Caco-2 (cell line): ENCODE results near the gene ADAMTS19. TPM values are rescaled to one million over a fixed set of nuclear protein-coding genes. Genes with fewer than 3 reads are reported as not detected.

Experiments
- BruUV-seq: library from RNA; stranded (reverse); fragments of 400-500 nt; replicated peaks from 2 replicates; lab custom pipeline; 2021; lab: Mats Ljungman, UMichigan
- CTCF ChIA-PET: fragments of 300-600 bp; sonication (Branson Sonifier 250); formaldehyde crosslinking; loops from one replicate; lab custom pipeline; 2022; ENCODE audit warnings: antibody characterized with exemption; lab: Charles Lee
- POLR2A ChIA-PET: fragments of 300-600 bp; sonication (Branson Sonifier 250); formaldehyde crosslinking; loops from one replicate; lab custom pipeline; 2022; ENCODE audit warnings: antibody characterized with exemption; lab: Charles Lee
- DNase-seq, 2 experiments: peaks; one replicate each; pipeline versions ENCODE4 v3.0.0 to v3.0.0-alpha.2; 2020 to 2022
- H3K27me3 ChIP-seq: replicated peaks from 2 replicates; pipeline ENCODE4 v1.6.0; 2011; ENCODE audit warnings: low read length; ENCODE audit not compliant: control insufficient read depth, insufficient read depth
- H3K36me3 ChIP-seq: 2 replicates; pipeline ENCODE4 v1.5.1; 2011; ENCODE audit warnings: low read length; ENCODE audit not compliant: control insufficient read depth, insufficient read depth
- H3K4me1 ChIP-seq: fragments of 250-450 bp; sonication (Bioruptor Pico); 2 replicates; pipeline ENCODE4 v1.5.1; 2020; ENCODE audit warnings: mild to moderate bottlenecking
- H3K4me3 ChIP-seq: 2 replicates; pipeline ENCODE4 v1.5.1; 2011; ENCODE audit warnings: low read depth, mild to moderate bottlenecking, control low read depth, low read length
- H3K9me3 ChIP-seq: fragments of 250-450 bp; sonication (Bioruptor Pico); 2 replicates; pipeline ENCODE4 v1.5.1; 2020; ENCODE audit warnings: mild to moderate bottlenecking, moderate library complexity
- H3K27ac Mint-ChIP-seq: one replicate; pipeline ENCODE4 v1.8.0; 2022; ENCODE audit warnings: mixed read lengths; ENCODE audit not compliant: unreplicated experiment
- H3K27me3 Mint-ChIP-seq: one replicate; pipeline ENCODE4 v1.8.0; 2022; ENCODE audit warnings: mixed read lengths; ENCODE audit not compliant: insufficient read depth, unreplicated experiment
- H3K36me3 Mint-ChIP-seq: one replicate; pipeline ENCODE4 v1.8.0; 2022; ENCODE audit warnings: mild to moderate bottlenecking, mixed read lengths; ENCODE audit not compliant: insufficient read depth, unreplicated experiment
- H3K4me1 Mint-ChIP-seq: one replicate; pipeline ENCODE4 v1.8.0; 2022; ENCODE audit warnings: low read depth, mixed read lengths; ENCODE audit not compliant: unreplicated experiment
- H3K4me3 Mint-ChIP-seq: one replicate; pipeline ENCODE4 v1.8.0; 2022; ENCODE audit warnings: mild to moderate bottlenecking, moderate library complexity, mixed read lengths; ENCODE audit not compliant: unreplicated experiment
- H3K9me3 Mint-ChIP-seq: one replicate; pipeline ENCODE4 v1.8.0; 2022; ENCODE audit warnings: mixed read lengths; ENCODE audit not compliant: unreplicated experiment
- CTCF ChIP-seq, 2 experiments: fragments of 200-600 bp in 1 of 2; IDR thresholded peaks; 1 replicate in 1 of 2; 2 replicates in 1 of 2; pipeline versions ENCODE4 v1.5.1 to v1.8.0; 2011 to 2022; ENCODE audit warnings: antibody characterized with exemption in 1 of 2, control low read depth in 1 of 2, inconsistent platforms in 1 of 2, low read depth in 1 of 2, low read length in 1 of 2, mild to moderate bottlenecking in 1 of 2, moderate library complexity in 1 of 2; ENCODE audit not compliant: insufficient read depth in 1 of 2, severe bottlenecking in 1 of 2, unreplicated experiment in 1 of 2
- intact Hi-C: fragments of 100-400 bp; cut with micrococcal nuclease; formaldehyde crosslinking; loops from one replicate; pipeline ENCODE4 v1.10.0; 2022; ENCODE audit not compliant: unreplicated experiment
- total RNA-seq: library from RNA; stranded (reverse); gene quantifications from 2 replicates; pipeline ENCODE4 v1.2.3, GENCODE V29; 2022

The ADAMTS19 gene
- total RNA-seq, 1 experiment from 2014 or later: 0.95 TPM

GRCh38 chr5:129717751-129718310, 257.7 kb downstream of the ADAMTS19 start:
- no TSS peak for BruUV-seq
- H3K27me3 ChIP-seq: no peaks in the 10 kb centered on the region
- DNase-seq: no peak
- no peak overlapping the region for H3K4me3 Mint-ChIP-seq
- H3K4me1 Mint-ChIP-seq: no peaks in the 10 kb centered on the region
- H3K9me3 ChIP-seq: no peaks in the 10 kb centered on the region
- H3K4me3 ChIP-seq: no peak overlapping the region
- CTCF ChIA-PET: no interaction called here
- no peak overlapping the region for H3K27ac Mint-ChIP-seq
- POLR2A ChIA-PET: no interaction called here
- TF ChIP-seq CTCF (IDR thresholded peaks at IDR 0.05; ENCODE audit: insufficient read depth in 1 of 2, low read depth in 1 of 2, low read length in 1 of 2, severe bottlenecking in 1 of 2, unreplicated experiment in 1 of 2): no peak
- intact Hi-C loops: no loop called here
- no peaks in the 10 kb centered on the region for H3K27me3 Mint-ChIP-seq
- no peaks in the 10 kb centered on the region for H3K36me3 ChIP-seq
- no peaks in the 10 kb centered on the region for H3K9me3 Mint-ChIP-seq
- H3K36me3 Mint-ChIP-seq: peaks cover 5% of the 10 kb centered on the region
- no peaks in the 10 kb centered on the region for H3K4me1 ChIP-seq

- H3K36me3 Mint-ChIP-seq: peaks cover 5% of the 10 kb centered on the region
- H3K36me3 ChIP-seq: no peaks in the 10 kb centered on the region
- H3K4me1 Mint-ChIP-seq: no peaks in the 10 kb centered on the region
- no peaks in the 10 kb centered on the region for H3K9me3 ChIP-seq
- no peak overlapping the region for H3K4me3 Mint-ChIP-seq
- H3K4me3 ChIP-seq: no peak overlapping the region
- ChIA-PET CTCF (no interaction called here), POLR2A (no interaction called here)
- no peaks in the 10 kb centered on the region for H3K9me3 Mint-ChIP-seq
- no peaks in the 10 kb centered on the region for H3K27me3 ChIP-seq
- no peaks in the 10 kb centered on the region for H3K27me3 Mint-ChIP-seq
- TF ChIP-seq CTCF (IDR thresholded peaks at IDR 0.05; ENCODE audit: insufficient read depth in 1 of 2, low read depth in 1 of 2, low read length in 1 of 2, severe bottlenecking in 1 of 2, unreplicated experiment in 1 of 2): no peak
- H3K27ac Mint-ChIP-seq: no peak overlapping the region
- no peak for DNase-seq
- BruUV-seq: no TSS peak
- no peaks in the 10 kb centered on the region for H3K4me1 ChIP-seq
- intact Hi-C loops: no loop called here
These were observed 258.5 kb downstream of the ADAMTS19 start for GRCh38 chr5:129718471-129719090.

- H3K4me3 Mint-ChIP-seq: no peak overlapping the region
- H3K9me3 Mint-ChIP-seq: no peaks in the 10 kb centered on the region
- no peaks in the 10 kb centered on the region for H3K4me1 Mint-ChIP-seq
- H3K9me3 ChIP-seq: no peaks in the 10 kb centered on the region
- no peak for TF ChIP-seq CTCF (IDR thresholded peaks at IDR 0.05; ENCODE audit: insufficient read depth in 1 of 2, low read depth in 1 of 2, low read length in 1 of 2, severe bottlenecking in 1 of 2, unreplicated experiment in 1 of 2)
- H3K4me1 ChIP-seq: no peaks in the 10 kb centered on the region
- no peak for DNase-seq
- H3K27ac Mint-ChIP-seq: no peak overlapping the region
- intact Hi-C loops: no loop called here
- POLR2A ChIA-PET: no interaction called here
- BruUV-seq: no TSS peak
- no peaks in the 10 kb centered on the region for H3K27me3 Mint-ChIP-seq
- no peaks in the 10 kb centered on the region for H3K36me3 ChIP-seq
- no peak overlapping the region for H3K4me3 ChIP-seq
- CTCF ChIA-PET: no interaction called here
- no peaks in the 10 kb centered on the region for H3K27me3 ChIP-seq
- H3K36me3 Mint-ChIP-seq: peaks cover 5% of the 10 kb centered on the region
These were observed 264.1 kb downstream of the ADAMTS19 start for GRCh38 chr5:129724222-129724621.
